Breast epithelium (tissue), 3 donors: Measurements from ENCODE around the gene C1QTNF1.

Experiments
- CTCF ChIP-seq, 3 donors: fragments of 450-650 bp; IDR thresholded peaks; one replicate each; pipeline ENCODE4 v1.5.1; 2016 to 2017; ENCODE audit warnings: antibody characterized with exemption in 3 of 3, mild to moderate bottlenecking in 3 of 3, moderate library complexity in 3 of 3
- POLR2A ChIP-seq: fragments of 450-650 bp; IDR thresholded peaks from one replicate; pipeline ENCODE4 v1.6.1; 2016; ENCODE audit warnings: antibody characterized with exemption, mild to moderate bottlenecking, moderate library complexity

GRCh38 chr17:79031996-79032875 is 8.3 kb downstream of the C1QTNF1 start:
- TF ChIP-seq CTCF (IDR thresholded peaks at IDR 0.05) (no peak), POLR2A (no peak)
